ENCODE measurements around the gene TPX2.

TPX2 gene

DNA sequence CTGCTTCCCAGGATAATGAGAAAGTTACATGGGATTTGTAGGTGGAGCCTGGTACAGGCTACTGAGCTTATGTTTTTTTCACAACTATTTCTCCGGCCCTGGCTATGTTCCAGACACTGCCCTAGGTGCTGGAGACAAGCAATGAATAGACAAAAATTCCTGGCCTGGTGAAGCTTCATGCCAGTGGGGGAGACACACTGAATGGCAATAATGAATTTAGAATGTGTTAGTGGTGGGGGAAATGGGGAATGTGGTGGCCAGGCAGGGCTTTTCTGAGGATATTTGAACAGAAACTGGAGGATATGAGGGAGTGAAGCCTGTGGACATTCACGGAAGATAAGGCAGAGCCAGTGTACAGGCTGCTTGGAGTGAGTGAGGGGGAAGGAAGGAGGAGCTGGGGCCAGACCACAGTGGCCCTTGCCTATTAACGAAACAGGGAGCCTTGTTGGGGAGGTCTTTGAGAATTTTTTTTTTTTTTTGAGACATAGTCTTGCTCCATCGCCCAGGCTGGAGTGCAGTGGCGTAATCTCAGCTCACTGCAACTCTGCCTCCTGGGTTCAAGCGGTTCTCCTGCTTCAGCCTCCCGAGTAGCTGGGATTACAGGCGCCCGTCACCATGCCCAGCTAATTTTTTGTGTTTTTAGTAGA lies 99.7 kb downstream of the TPX2 start:
- TF ChIP-seq, protein P1, sequence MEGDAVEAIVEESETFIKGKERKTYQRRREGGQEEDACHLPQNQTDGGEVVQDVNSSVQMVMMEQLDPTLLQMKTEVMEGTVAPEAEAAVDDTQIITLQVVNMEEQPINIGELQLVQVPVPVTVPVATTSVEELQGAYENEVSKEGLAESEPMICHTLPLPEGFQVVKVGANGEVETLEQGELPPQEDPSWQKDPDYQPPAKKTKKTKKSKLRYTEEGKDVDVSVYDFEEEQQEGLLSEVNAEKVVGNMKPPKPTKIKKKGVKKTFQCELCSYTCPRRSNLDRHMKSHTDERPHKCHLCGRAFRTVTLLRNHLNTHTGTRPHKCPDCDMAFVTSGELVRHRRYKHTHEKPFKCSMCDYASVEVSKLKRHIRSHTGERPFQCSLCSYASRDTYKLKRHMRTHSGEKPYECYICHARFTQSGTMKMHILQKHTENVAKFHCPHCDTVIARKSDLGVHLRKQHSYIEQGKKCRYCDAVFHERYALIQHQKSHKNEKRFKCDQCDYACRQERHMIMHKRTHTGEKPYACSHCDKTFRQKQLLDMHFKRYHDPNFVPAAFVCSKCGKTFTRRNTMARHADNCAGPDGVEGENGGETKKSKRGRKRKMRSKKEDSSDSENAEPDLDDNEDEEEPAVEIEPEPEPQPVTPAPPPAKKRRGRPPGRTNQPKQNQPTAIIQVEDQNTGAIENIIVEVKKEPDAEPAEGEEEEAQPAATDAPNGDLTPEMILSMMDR (conservative IDR thresholded peaks at IDR 0.05; ENCODE audit: low read depth, low read length): no peak
- no peak overlapping the region for H3K4me3 ChIP-seq (ENCODE audit: low read length)
- DNase-seq (ENCODE audit: low read depth): no peak

- no peak overlapping the region for H3K4me3 ChIP-seq (ENCODE audit: low read length)
- no peak for DNase-seq (ENCODE audit: low read depth)
- TF ChIP-seq, protein P1 (conservative IDR thresholded peaks at IDR 0.05; ENCODE audit: low read depth, low read length): no peak
Measured at GRCh38 chr20:31839782-31840487, 100.8 kb downstream of the TPX2 start.

GRCh38 chr20:31840906-31841816 lies 102.1 kb downstream of the TPX2 start:
- no peak for DNase-seq (ENCODE audit: low read depth)
- TF ChIP-seq, protein P1 (conservative IDR thresholded peaks at IDR 0.05; ENCODE audit: low read depth, low read length): no peak
- H3K4me3 ChIP-seq (ENCODE audit: low read length): no peak overlapping the region

- TF ChIP-seq, protein P1 (conservative IDR thresholded peaks at IDR 0.05; ENCODE audit: low read depth, low read length): no peak
- DNase-seq (ENCODE audit: low read depth): peak; percentile 81
- H3K4me3 ChIP-seq (ENCODE audit: low read length): no peak overlapping the region
Measured at GRCh38 chr20:31841928-31842327, 102.8 kb downstream of the TPX2 start.

DNA sequence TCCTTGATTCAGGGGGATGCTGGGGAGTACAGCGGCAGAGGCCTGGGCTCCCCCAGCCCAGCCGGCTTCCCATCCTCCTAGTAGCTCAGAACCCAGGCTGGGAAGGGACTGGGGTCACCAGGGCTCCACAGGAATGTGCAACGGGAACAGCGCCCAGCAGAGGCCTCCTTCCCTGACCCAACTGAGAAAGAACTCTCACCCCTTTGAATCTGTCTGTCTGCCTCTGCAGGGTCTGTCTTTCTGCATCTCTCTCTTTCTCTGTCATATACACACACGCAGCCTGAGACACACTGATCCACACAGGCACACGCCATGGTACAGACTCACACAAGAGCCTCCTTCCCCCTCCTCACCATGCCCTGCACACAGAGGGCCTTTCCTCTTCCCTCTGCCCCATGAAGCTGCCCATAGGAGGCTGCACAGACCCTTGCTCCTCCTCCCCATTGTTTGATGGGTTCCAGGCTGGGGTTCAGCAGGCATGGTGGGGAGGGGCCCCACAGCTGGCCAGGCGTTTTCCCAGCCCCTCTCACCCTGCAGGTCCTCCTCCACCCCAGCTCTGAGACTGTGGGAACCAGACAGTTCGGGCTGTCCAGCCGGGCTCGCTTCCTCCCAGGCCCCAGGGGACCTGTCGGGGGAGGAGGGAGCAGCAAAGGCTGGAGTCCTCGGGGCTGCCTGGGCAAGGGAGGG lies 103.5 kb downstream of the TPX2 start:
- no peak overlapping the region for H3K4me3 ChIP-seq (ENCODE audit: low read length)
- no peak for DNase-seq (ENCODE audit: low read depth)

GRCh38 chr20:31843288-31843687 lies 104.2 kb downstream of the TPX2 start:
- TF ChIP-seq, protein P1 (conservative IDR thresholded peaks at IDR 0.05; ENCODE audit: low read depth, low read length): no peak
- H3K4me3 ChIP-seq (ENCODE audit: low read length): no peak overlapping the region
- DNase-seq (ENCODE audit: low read depth): no peak

More for the DNA sequence above, 103.5 kb downstream of the TPX2 start:
- TF ChIP-seq, protein P1 (conservative IDR thresholded peaks at IDR 0.05; ENCODE audit: low read depth, low read length): peak; percentile 8

All from retinal pigment epithelial cell (primary cell).